H1 (cell line): ENCODE results near the gene TUBB1.

Source experiments
- POLR2A ChIP-seq, 2 experiments: IDR thresholded peaks; 1 replicate in 1 of 2; 2 replicates in 1 of 2; pipeline ENCODE4 v1.6.1; 2011; ENCODE audit warnings: low read depth in 2 of 2, low read length in 2 of 2, mild to moderate bottlenecking in 2 of 2; ENCODE audit errors: control extremely low read depth in 1 of 2
- RAD21 ChIP-seq, 2 experiments: IDR thresholded peaks in 1 of 2; conservative IDR thresholded peaks in 1 of 2; 2 replicates each; pipeline ENCODE4 v1.6.1; 2011; ENCODE audit warnings: low read depth in 2 of 2, low read length in 2 of 2, improper control_type of control experiment in 1 of 2, inconsistent platforms in 1 of 2, mild to moderate bottlenecking in 1 of 2, moderate library complexity in 1 of 2
- SP1 ChIP-seq: IDR thresholded peaks from 2 replicates; pipeline ENCODE4 v1.6.1; 2011; ENCODE audit warnings: low read depth, low read length
- TF ChIP-seq, protein P1 (sequence below), 3 experiments: IDR thresholded peaks; 1 replicate in 2 of 3; 2 replicates in 1 of 3; pipeline versions ENCODE4 v1.5.1 to v1.6.1; 2011; ENCODE audit warnings: low read length in 3 of 3, mild to moderate bottlenecking in 3 of 3, inconsistent platforms in 2 of 3, low read depth in 1 of 3, moderate library complexity in 1 of 3; ENCODE audit not compliant: insufficient read depth in 1 of 3; ENCODE audit errors: control extremely low read depth in 1 of 3

DNA sequence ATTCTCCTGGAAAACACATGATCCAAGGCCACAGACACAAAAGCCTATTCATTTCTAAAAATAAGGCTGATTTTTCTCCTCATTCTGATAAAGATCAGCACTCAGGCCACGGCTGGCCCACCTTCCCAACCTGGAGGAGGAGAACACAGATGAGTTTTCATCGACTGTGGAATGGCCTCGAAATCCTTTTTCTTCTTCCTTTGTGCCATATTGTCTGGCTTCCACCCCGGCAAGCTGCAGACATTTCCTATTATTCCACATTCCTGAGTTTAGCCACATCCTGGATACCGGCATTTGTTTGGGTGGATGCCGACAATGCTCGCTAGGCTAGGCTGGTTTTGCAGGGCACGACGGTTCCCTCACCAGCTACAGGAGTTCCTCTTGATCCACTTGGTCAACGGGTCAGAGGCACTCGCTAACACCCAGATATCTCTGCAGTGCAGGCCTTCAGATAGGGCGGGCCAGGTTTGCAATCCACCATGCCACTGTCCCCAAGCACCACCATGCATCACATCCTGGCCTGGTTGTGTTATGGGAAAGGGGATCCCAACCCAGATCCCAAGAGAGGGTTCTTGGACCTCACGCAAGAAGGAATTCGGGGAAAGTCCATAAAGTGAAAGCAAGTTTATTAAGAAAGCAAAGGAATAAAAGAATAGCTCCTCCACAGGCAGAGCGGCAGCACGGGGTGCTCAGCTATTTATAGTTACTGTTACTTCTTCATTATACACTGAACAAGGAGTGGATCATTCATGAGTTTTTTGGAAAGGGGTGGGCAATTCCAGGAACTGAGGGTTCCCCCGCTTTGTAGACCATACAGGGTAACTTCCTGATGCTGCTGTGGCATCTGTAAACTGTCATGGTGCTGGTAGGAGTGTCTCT lies 8.0 kb upstream of the TUBB1 start:
- TF ChIP-seq, protein P1, sequence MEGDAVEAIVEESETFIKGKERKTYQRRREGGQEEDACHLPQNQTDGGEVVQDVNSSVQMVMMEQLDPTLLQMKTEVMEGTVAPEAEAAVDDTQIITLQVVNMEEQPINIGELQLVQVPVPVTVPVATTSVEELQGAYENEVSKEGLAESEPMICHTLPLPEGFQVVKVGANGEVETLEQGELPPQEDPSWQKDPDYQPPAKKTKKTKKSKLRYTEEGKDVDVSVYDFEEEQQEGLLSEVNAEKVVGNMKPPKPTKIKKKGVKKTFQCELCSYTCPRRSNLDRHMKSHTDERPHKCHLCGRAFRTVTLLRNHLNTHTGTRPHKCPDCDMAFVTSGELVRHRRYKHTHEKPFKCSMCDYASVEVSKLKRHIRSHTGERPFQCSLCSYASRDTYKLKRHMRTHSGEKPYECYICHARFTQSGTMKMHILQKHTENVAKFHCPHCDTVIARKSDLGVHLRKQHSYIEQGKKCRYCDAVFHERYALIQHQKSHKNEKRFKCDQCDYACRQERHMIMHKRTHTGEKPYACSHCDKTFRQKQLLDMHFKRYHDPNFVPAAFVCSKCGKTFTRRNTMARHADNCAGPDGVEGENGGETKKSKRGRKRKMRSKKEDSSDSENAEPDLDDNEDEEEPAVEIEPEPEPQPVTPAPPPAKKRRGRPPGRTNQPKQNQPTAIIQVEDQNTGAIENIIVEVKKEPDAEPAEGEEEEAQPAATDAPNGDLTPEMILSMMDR (IDR thresholded peaks at IDR 0.05; ENCODE audit: control extremely low read depth in 1 of 3, insufficient read depth in 1 of 3, low read depth in 1 of 3, low read length in 3 of 3) = no peak
- no peak for TF ChIP-seq RAD21 (IDR thresholded peaks at IDR 0.05 in 1 of 2, conservative IDR thresholded peaks at IDR 0.05 in 1 of 2; ENCODE audit: low read depth in 2 of 2, low read length in 2 of 2)
- TF ChIP-seq POLR2A (IDR thresholded peaks at IDR 0.05; ENCODE audit: control extremely low read depth in 1 of 2, low read depth in 2 of 2, low read length in 2 of 2) = no peak
- no peak for TF ChIP-seq SP1
